Esophagus squamous epithelium (tissue), 5 donors: ENCODE data around the gene CDK16. TPM values are rescaled to one million over a fixed set of nuclear protein-coding genes. Genes with fewer than 3 reads are reported as not detected.

ENCODE experiments used
- DNase-seq: peaks from one replicate; lab custom pipeline; 2025; lab: John Stamatoyannopoulos, UW
- H3K27ac ChIP-seq, 4 donors: fragments of 200-600 bp; sonication (generic); one replicate each; pipeline ENCODE4 v1.5.1; 2016 to 2019; ENCODE audit warnings: mild to moderate bottlenecking in 1 of 4
- H3K27me3 ChIP-seq, 4 donors: fragments of 200-600 bp; sonication (generic); 1 replicate in 3 of 4; 2 replicates in 1 of 4; pipeline versions ENCODE4 v1.5.1 to v1.6.0; 2017 to 2021; ENCODE audit warnings: antibody characterized with exemption in 1 of 4
- H3K36me3 ChIP-seq, 3 donors: fragments of 200-600 bp; sonication (generic); one replicate each; pipeline ENCODE4 v1.5.1; 2016 to 2019
- H3K4me1 ChIP-seq, 3 donors: fragments of 200-600 bp; sonication (generic); one replicate each; pipeline ENCODE4 v1.5.1; 2017 to 2019
- H3K4me3 ChIP-seq, 4 donors: fragments of 200-600 bp; sonication (generic); 1 replicate in 3 of 4; 2 replicates in 1 of 4; pipeline ENCODE4 v1.5.1; 2016 to 2019; ENCODE audit warnings: mild to moderate bottlenecking in 2 of 4, moderate library complexity in 1 of 4
- H3K9me3 ChIP-seq, 3 donors: fragments of 200-600 bp; sonication (generic); one replicate each; pipeline ENCODE4 v1.5.1; 2016 to 2019
- POLR2A ChIP-seq, 4 donors: fragments of 450-650 bp; IDR thresholded peaks; one replicate each; pipeline ENCODE4 v1.6.1; 2017; ENCODE audit warnings: antibody characterized with exemption in 4 of 4, mild to moderate bottlenecking in 4 of 4, moderate library complexity in 3 of 4
- WGBS, 2 donors: methylation state at CpG; one replicate each; pipeline ENCODE4 v1.1.5; 2018; 5-methylcytosine and 5-hydroxymethylcytosine counted together
- intact Hi-C: fragments of 100-400 bp; cut with DNase I; formaldehyde crosslinking; loops from one replicate; pipeline ENCODE4 v1.15.0; 2022
- total RNA-seq, 4 donors: library from RNA; depleted of rRNA; stranded (reverse); fragments of >200 nt; gene quantifications; one replicate each; pipeline ENCODE4 v1.1.0, GENCODE V29; 2016
- TF ChIP-seq, protein P1 (sequence below), 6 experiments: fragments of 450-650 bp in 4 of 6; fragments of 200-600 bp in 2 of 6; sonication (generic) in 2 of 6; IDR thresholded peaks; one replicate each; pipeline ENCODE4 v1.5.1; 2016 to 2019; ENCODE audit warnings: antibody characterized with exemption in 6 of 6, mild to moderate bottlenecking in 4 of 6, moderate library complexity in 4 of 6
- donor health status: DM: yes; HTN: yes; CAD: no.

The CDK16 gene
- total RNA-seq, 4 donors from 2014 or later = 78.1 to 115 (median 99.4) TPM

DNA sequence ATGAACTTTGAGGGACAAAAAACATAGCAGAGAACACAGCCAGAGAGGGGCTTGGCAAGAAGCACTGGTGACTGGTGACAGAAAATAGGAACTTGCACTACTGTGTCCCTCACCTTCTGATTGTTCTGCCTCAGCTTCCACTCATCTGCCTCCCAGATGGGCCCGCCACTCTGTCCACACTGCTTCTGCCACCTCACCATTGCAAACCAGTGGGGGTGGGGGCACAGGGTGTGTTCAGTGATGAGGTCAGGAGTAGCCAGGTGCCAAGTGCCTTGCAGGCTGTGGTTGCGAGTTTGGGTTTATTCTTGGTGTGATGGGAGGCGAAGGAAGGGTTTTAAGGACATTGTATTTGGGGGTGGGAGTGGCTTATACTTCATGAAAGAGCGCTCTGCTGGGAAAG, 34.0 kb upstream of the CDK16 start:
- no peak for DNase-seq

DNA sequence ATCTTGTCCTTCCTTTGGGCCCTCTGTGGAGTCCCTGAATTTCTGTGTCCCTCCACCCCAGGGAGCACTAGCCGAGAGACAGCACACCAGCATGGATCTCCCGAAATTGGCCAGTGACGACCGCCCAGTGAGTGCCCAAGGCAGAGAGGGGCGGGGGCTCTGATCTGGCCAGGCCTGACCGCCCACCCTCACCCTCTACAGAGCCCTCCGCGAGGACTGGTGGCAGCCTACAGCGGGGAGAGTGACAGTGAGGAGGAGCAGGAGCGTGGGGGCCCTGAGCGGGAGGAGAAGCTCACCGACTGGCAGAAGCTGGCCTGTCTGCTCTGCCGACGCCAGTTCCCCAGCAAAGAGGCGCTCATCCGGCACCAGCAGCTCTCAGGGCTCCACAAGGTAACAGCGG, 33.2 kb upstream of the CDK16 start:
- no peaks in the 10 kb centered on the region for H3K9me3 ChIP-seq
- intact Hi-C loops = no loop called here
- DNase-seq = no peak
- TF ChIP-seq, protein P1, sequence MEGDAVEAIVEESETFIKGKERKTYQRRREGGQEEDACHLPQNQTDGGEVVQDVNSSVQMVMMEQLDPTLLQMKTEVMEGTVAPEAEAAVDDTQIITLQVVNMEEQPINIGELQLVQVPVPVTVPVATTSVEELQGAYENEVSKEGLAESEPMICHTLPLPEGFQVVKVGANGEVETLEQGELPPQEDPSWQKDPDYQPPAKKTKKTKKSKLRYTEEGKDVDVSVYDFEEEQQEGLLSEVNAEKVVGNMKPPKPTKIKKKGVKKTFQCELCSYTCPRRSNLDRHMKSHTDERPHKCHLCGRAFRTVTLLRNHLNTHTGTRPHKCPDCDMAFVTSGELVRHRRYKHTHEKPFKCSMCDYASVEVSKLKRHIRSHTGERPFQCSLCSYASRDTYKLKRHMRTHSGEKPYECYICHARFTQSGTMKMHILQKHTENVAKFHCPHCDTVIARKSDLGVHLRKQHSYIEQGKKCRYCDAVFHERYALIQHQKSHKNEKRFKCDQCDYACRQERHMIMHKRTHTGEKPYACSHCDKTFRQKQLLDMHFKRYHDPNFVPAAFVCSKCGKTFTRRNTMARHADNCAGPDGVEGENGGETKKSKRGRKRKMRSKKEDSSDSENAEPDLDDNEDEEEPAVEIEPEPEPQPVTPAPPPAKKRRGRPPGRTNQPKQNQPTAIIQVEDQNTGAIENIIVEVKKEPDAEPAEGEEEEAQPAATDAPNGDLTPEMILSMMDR (IDR thresholded peaks at IDR 0.05) = no peak
- TF ChIP-seq POLR2A (IDR thresholded peaks at IDR 0.05) = no peak
- H3K27me3 ChIP-seq = no peaks in the 10 kb centered on the region
- H3K4me3 ChIP-seq = no peak overlapping the region
- peaks cover 0 to under 1% (median 0%) of the 10 kb centered on the region in 3 donors for H3K4me1 ChIP-seq
- peaks cover 9 to 70% (median 21%) of the 10 kb centered on the region in 3 donors for H3K36me3 ChIP-seq
- WGBS, 2 donors = 80% methylated on average over 4 of the region's 17 CpGs; no CpG with 5 or more reads in 1 of the 2 donors
- H3K27ac ChIP-seq = no peak overlapping the region

More for the DNA sequence above, 34.0 kb upstream of the CDK16 start:
- Histone ChIP-seq H3K27me3 (no peaks in the 10 kb centered on the region), H3K9me3 (no peaks in the 10 kb centered on the region), H3K27ac (no peak overlapping the region), H3K4me1 (peaks cover 0 to under 1% (median 0%) of the 10 kb centered on the region in 3 donors), H3K4me3 (no peak overlapping the region), H3K36me3 (peaks cover 9 to 78% (median 26%) of the 10 kb centered on the region in 3 donors)
- 80 to 100% methylated on average over 1 to 4 of the region's 4 CpGs for whole genome bisulfite sequencing, 2 donors
- intact Hi-C loops = no loop called here
- TF ChIP-seq POLR2A (IDR thresholded peaks at IDR 0.05) = no peak
- TF ChIP-seq, protein P1 (IDR thresholded peaks at IDR 0.05) = no peak

DNA sequence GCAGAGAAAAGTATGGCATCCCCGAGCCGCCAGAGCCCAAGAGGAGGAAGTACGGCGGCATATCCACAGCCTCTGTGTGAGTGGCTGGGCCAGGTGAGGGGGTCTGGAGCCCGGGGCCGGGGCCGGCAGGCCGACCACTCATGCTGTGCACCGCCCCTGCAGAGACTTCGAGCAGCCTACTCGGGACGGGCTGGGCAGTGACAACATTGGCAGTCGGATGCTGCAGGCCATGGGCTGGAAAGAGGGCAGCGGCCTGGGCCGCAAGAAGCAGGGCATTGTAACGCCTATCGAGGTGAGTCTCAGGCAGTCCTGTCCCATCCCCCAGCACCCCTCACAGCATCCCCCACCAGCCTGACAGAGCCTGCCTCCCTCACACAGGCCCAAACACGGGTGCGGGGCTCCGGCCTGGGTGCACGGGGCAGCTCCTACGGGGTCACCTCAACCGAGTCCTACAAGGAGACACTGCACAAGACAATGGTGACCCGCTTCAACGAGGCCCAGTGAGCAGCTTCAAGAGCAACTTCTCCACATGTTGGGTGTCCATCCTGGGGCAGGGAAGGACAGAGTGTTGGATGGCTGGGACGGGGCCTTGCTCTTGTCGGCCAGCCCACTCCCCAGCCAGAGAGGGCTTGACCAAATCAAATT, 32.3 kb upstream of the CDK16 start:
- TF ChIP-seq POLR2A (IDR thresholded peaks at IDR 0.05) = no peak
- TF ChIP-seq, protein P1 (IDR thresholded peaks at IDR 0.05) = no peak
- WGBS, 2 donors = 76 to 86% methylated on average over 2 to 14 of the region's 27 CpGs
- intact Hi-C loops = no loop called here
- no peaks in the 10 kb centered on the region for H3K27me3 ChIP-seq
- no peak overlapping the region for H3K27ac ChIP-seq
- no peak for DNase-seq
- H3K4me1 ChIP-seq = peaks cover 0 to 8% (median 0%) of the 10 kb centered on the region in 3 donors
- H3K4me3 ChIP-seq = no peak overlapping the region
- H3K9me3 ChIP-seq = no peaks in the 10 kb centered on the region
- peaks cover 5 to 61% (median 19%) of the 10 kb centered on the region in 3 donors for H3K36me3 ChIP-seq

DNA sequence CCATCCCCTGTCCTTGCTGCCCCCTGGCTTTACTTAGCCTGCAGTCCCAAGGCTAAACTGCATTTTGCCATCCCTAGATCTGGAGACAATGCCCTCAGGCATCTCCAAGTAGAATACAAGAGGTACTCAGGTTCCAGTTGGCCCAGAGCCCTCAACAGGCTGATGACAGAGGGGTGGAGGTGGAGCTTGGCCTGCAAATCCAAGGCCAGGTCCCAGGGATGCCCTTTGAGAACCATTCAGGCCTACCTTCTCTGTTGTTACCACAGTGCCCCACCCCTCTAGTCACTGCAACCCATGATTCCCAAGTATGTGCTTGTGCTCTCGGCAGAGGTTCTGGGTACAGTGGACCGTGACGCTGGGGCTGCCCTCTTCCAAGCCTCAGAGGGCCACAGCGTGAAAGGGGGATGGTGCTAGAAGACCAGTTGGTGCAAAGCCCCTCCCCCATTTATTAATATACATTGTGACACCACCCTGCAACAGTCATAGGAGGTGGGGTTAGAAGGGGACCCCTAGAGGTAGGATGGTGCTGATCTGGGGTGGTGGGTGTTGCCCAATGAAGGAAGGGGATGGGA, 31.3 kb upstream of the CDK16 start:
- H3K4me3 ChIP-seq = no peak overlapping the region
- no peaks in the 10 kb centered on the region for H3K27me3 ChIP-seq
- H3K27ac ChIP-seq = no peak overlapping the region
- DNase-seq = no peak
- intact Hi-C loops = no loop called here
- H3K36me3 ChIP-seq = peaks cover 0 to 51% (median 13%) of the 10 kb centered on the region in 3 donors
- no peak for TF ChIP-seq POLR2A (IDR thresholded peaks at IDR 0.05)
- TF ChIP-seq, protein P1 (IDR thresholded peaks at IDR 0.05) = no peak
- H3K4me1 ChIP-seq = peaks cover 0 to 18% (median 0%) of the 10 kb centered on the region in 3 donors
- H3K9me3 ChIP-seq = no peaks in the 10 kb centered on the region
- WGBS, 2 donors = no CpG with 5 or more reads among the region's 4 CpGs

DNA sequence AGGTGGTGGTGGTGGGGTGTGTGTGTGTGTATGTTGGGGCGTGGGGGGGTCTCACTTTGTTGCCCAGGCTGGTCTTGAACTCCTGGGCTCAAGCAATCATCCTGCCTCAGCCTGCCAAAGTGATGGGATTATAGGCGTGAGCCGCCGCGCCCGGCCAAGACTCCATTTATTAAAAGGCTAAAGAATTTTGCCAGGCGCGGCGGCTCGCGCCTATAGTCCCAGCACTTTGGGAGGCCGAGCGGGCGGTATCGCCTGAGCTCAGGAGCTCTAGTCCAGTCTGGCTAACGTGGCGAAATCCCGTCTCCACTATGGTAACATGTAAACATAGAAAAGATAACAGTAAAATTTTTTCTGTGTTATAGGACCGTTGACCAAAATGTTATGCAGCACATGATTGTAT, 28.6 kb upstream of the CDK16 start:
- Histone ChIP-seq H3K9me3 (no peaks in the 10 kb centered on the region), H3K27me3 (no peaks in the 10 kb centered on the region), H3K4me3 (no peak overlapping the region), H3K4me1 (peaks cover 13 to 36% (median 14%) of the 10 kb centered on the region in 3 donors), H3K27ac (no peak overlapping the region), H3K36me3 (peaks cover 0 to 24% (median 8%) of the 10 kb centered on the region in 3 donors)
- 63 to 76% methylated on average over 4 to 13 of the region's 19 CpGs for WGBS, 2 donors
- DNase-seq = no peak
- intact Hi-C loops = no loop called here
- TF ChIP-seq, protein P1 (IDR thresholded peaks at IDR 0.05) = no peak
- TF ChIP-seq POLR2A (IDR thresholded peaks at IDR 0.05) = no peak
